Activated CD4-positive, alpha-beta T cell treated with anti-CD3 and anti-CD28 coated beads, Interleukin-10, Interleukin-2, amounts not matched to agents 100 ng/mL and 50 ng/mL, durations not matched to agents 16 hours and 8 hours (primary cell): ENCODE measurements around the gene SMIM15.

Experiments
- DNase-seq: peaks from one replicate; pipeline ENCODE4 v3.0.0-alpha.2; 2020

Gene SMIM15

DNA sequence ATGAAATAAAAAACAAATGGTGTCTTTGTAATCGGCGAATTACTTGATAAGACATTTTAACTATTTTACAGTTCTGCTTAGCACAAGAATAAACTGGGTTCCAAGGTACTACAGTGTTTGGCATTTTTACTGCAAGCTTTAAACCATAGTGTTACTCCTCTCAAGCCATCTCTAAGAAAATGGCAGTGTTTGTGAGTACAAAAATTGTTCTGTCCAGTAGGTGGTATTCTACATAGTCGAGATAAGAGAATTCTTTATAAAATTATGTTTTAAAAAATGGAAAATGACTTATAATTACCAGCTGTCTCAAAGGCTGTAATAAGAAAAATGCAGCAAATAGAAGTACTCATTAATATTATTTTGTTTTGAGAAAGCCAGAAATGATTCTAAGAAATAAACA lies 3.2 kb downstream of the SMIM15 start:
- no peak for DNase-seq

DNA sequence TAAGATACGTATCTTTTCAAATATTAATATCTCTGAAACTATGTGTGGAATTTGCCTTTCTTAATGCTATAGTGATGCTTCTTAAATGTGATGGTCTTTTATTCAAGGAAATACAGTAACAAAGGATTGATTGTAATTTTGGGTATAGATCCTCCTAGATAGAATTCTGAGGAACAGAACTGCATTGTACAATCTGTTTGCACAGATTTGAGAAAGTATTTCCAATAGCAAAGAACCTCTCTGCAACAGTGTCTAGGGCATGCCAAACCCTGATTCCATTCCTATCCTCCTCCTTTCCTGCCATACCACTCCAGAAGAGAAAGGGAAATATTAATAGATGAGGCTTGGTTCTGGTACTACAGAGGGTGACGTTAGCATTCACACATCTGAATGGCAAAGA lies 10.4 kb downstream of the SMIM15 start:
- DNase-seq: no peak

DNA sequence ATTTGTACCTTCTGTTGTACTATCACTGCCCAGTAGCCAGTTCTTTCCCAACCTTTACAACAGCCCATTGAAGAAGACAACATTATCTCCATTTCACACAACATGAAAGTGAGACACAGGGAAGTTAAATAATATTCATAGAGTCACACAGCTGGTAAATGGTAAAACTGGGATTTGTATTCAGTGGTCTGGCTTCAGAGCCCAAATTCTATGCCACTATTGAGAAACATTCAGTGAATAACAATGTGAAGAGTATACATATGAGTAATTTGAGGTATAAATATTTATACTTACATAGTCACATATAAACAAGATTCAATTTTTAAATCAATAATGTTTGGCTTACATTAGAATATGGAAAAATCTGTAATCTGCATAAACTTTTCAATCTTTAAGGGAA lies 13.8 kb downstream of the SMIM15 start:
- DNase-seq: no peak

GRCh38 chr5:61142811-61143210 lies 19.5 kb downstream of the SMIM15 start:
- no peak for DNase-seq

DNA sequence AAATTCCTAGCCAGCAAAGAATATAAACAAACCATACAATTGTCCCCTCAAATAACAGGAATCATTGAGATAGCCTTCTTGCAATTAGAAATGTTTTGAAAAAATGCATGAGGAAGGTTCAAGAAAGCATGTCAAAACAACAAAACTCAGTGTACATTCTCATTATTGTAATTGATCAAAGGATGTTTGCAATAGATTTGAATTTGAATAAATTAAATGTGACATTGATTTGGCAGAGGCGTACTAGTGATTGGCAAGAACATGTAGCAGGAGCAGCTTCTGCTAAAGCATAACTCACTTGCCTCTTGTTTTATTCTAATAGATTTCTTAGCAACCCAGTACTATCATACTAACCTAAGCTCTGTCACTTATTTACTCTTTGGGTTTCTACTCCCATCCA lies 19.9 kb downstream of the SMIM15 start:
- no peak for DNase-seq

DNA sequence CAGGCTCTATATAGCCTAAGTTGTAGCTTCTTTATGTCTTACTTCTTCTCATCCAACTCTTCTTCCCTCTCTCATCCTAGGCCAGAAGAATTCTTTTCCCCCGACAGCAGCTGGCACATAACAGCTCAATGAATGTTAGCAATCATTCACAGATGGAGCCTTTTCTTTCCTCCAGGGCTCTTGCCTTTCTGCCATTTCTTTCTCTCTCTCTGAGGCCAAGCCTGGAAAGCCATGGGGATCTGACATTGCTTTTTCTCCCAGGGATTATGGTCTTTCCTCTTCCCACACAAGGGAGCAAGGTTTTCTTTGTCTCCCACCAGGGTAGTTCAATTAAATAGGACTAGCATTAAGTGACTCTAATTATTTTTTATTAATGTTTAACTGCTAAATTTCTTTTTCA lies 20.5 kb downstream of the SMIM15 start:
- no peak for DNase-seq

GRCh38 chr5:61139931-61140330 lies 22.3 kb downstream of the SMIM15 start:
- no peak for DNase-seq

DNA sequence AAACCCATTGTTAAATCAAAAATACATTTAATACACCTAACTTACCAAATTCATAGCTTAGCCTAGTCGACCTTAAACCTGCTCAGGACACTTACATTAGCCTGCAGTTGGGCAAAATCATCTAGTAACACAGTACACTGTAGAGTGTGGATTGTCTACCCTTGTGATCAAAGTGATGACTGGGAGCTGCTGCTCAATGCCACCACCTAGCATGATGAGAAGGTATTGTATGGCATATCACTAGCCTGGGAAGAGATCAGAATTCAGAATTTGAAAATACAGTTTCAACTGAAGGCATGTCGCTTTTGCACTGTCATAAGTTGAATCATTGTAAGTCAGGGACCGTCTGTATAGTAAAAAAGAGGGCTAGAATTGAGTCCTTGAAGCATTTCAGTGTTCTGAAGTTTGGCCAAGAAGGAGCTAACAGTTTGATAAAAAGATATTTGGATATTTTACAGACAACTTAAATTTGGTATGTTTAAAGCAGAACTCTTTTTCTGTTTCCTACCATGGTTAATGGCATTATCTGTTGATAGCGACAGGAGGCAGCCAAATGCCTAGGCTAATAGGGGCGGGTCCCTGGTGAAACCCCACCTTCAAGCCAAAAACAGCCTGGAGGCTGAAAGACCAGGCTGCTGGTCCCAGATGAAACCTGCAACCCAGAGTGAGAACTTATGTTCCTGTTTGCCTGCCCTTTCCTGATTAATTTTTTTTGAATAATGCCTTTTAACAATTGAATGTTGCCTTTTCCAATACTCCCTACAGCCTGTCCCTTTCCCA lies 23.0 kb downstream of the SMIM15 start:
- no peak for DNase-seq

DNA sequence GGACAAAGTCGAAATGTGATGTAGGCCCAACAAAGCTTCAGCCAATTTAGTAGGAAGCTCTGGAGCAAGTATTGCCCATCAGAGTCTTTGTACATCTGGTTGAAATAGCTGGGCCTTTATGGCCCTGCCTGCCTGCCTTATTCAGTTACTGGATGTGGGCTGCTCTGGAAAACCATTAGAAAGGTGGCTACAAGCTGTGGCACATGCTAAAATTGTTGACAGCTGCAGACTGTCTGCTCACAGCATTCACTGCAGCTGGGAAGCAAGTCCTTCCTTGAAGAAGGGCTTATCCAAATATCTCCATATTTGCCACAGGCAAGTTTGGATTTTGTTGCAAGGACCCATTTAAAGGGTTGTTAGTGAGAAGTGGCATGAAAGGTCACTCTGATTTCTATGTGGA lies 24.4 kb downstream of the SMIM15 start:
- no peak for DNase-seq

DNA sequence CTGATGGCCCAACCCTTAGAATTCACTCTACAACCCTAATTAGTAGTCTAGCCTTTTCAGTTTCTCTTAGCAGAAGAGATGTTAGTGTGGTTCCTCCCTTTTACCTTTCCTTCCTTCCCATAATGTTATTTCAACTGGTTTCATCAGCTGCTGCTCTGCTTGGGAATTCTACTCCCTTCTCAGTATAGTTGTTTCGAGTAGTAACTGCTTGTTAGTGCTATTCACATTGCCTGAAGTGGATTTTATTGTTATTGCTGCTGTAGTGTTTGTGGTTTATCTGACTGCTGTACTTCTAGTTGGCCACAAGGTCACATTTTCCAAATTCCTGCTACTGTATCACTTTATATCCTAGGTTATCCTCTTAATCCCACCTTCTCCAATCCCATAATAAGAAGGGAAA lies 29.7 kb downstream of the SMIM15 start:
- DNase-seq: no peak

DNA sequence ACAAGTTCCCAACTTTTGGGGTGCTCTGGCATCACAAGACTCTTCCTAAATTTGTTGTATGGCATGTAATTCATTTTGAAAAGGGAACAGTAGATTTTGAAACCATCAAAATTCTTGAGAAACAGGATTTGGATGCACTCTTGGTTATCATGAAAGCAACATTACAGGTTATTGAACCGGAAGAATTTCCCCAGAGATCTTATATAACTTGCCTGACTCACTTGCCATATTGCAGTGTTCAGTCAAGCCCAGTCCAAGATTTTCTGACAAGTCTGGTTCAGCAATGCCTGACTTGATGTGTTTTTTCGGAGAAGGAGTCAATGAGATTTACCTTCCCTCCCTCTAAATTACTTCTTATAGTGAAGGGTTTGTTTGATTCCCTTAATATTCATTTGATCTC lies 32.0 kb downstream of the SMIM15 start:
- no peak for DNase-seq

- DNase-seq: no peak
Measured at GRCh38 chr5:61123145-61123544, 39.1 kb downstream of the SMIM15 start.

DNA sequence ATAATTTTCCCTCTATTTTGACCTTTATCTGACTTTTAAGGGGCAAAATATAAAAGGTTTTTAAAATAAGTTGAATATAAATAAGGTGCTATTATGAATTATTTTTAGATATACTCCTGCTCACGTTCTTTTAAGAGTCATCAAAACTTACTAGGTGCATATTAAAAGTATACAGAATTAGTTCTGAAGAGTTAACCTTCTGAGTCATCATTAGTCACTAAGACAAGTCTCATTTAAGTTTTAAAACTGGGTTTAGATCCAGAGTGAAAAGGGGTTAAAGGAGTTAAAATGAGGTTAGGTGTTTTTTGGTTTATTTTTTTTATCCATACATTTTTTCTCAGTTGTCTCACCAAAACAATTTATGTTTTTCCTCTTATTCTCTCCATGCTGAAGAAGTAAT lies 41.7 kb downstream of the SMIM15 start:
- DNase-seq: no peak

GRCh38 chr5:61119066-61119465 lies 43.2 kb downstream of the SMIM15 start:
- DNase-seq: no peak

GRCh38 chr5:61115968-61116367 lies 46.3 kb downstream of the SMIM15 start:
- DNase-seq: no peak

- DNase-seq: no peak
Measured at GRCh38 chr5:61114441-61114840, 47.8 kb downstream of the SMIM15 start.
